NCI-H2171 (cell line): ENCODE measurements around the gene ARFRP1.
"Not testable (repeated sequence)": the region's sequence is repeated elsewhere in the genome, so short reads cannot be mapped to it uniquely, and the experiment has no call there.

Experiments used
- DNase-seq: peaks from one replicate; lab custom pipeline; 2025; lab: John Stamatoyannopoulos, UW

ARFRP1 gene

GRCh38 chr20:63732118-63733095 is 24.6 kb upstream of the ARFRP1 start:
- no peak for DNase-seq

GRCh38 chr20:63731410-63731809 is 23.6 kb upstream of the ARFRP1 start:
- no peak for DNase-seq

DNA sequence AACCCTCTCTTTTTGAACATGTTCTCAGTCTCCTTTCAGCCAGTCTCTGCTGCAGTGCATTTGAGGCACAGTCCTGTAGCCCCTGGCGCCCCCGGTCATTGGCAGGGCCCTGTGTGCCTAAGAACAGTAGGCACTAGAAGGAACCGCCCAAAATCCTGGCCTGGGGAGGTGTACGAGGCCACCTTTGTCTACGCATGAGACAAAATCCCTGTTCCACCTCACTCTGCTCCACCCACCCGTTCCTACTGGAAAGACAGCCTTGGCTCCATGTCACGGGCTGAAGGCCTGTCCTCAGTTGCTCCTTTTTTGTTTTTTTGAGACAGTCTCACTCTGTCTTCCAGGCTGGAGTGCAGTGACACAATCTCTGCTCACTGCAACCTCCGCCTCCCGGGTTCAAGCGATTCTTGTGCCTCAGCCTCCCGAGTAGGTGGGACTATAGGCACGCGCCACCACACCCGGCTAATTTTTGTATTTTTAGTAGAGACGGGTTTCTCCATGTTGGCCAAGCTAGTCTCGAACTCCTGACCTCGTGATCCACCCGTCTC is 22.5 kb upstream of the ARFRP1 start:
- not testable (repeated sequence) for DNase-seq

DNA sequence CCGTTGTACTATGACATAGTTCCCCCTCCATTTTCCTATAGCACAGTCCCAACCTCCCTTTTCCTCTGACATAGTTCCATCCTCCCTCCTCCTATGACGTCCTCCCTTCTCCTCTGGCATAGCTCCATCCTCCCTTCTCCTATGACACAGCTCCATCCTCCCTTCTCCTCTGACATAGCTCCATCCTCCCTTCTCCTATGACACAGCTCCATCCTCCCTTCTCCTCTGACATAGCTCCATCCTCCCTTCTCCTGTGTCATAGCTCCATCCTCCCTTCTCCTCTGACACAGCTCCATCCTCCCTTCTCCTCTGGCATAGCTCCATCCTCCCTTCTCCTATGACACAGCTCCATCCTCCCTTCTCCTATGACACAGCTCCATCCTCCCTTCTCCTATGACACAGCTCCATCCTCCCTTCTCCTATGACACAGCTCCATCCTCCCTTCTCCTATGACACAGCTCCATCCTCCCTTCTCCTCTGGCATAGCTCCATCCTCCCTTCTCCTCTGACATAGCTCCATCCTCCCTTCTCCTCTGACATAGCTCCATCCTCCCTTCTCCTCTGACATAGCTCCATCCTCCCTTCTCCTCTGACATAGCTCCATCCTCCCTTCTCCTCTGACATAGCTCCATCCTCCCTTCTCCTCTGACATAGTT is 15.3 kb upstream of the ARFRP1 start:
- not testable (repeated sequence) for DNase-seq

- DNase-seq, result no peak
Observed at GRCh38 chr20:63718996-63719395, 11.2 kb upstream of the ARFRP1 start.

DNA sequence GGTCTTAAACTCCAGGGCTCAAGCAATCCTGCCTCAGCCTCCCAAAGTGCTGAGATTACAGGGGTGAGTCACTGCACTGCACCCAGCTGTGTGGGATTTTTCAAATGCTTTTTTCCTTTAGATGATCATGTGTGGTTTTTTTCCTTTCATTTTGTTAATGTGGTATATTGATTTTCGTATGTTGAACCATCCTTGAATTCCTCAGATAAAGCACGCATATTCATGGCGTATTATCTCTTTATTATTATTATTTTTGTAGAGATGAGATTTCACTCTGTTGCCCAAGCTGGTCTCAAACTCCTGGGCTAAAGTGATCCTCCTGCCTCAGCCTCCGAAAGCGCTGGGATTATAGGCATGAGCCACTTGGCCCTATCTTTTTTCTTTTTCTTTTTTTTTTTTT is 7.1 kb upstream of the ARFRP1 start:
- no peak for DNase-seq

DNA sequence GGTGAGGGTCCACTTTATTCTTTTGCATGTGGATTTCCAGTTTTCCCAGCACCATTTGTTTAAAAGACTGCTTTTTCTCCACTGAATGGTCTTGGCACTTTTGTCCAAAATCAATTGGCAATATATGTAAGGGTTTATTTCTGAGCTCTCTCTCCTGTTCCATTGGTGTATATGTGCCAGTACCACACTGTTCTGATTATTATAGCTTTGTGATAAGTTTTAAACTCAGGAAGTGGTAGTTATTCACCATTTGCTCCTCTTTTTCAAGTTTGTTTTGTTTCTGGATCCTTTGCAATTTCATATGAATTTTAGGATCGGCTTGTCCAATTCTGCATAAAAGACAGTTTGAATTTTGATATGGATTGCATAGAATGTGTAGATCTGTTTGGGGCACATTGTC is 4.4 kb upstream of the ARFRP1 start:
- no peak for DNase-seq

DNA sequence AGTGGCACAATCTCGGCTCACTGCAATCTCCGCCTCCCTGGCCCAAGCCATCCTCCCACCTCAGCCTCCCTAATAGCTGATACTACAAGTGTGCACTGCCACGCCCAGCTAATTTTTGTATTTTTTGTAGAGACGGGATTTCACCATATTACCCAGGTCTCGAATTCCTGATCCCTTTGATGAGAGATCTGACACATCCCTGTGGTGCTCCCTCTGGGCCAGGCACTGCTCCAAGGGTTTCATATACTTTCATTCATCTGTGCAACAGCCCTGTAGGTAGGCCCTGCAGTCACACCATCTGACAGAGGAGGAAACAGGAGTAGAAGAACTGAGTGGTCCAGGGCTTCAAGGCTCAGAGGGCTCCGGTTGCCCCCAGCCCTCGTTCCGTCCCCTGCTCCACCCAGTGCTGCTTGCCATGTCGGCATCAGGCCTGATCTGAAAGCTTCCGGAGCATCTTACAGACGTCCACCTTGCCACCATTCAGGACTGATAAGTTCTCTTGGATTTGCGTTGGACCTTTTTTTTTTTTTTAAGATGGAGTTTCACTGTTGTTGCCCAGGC is 3.4 kb upstream of the ARFRP1 start:
- DNase-seq, result no peak

DNA sequence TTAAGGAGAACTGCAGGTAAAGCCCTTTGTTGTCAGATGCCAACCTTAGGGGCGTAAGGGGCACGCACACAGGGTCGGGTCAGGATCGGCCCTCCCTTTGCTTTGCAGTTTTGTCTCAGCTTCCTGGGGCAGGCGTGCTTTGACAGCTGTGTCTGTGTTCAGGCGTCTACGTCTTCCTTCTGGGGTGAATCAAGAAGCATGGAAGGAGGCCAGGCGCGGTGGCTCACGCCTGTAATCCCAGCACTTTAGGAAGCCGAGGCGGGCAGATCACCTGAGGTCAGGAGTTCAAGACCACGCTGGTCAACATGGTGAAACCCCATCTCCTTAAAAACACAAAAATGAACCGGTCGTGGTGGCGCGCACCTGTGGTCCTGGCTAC is 1.4 kb upstream of the ARFRP1 start:
- DNase-seq, result no peak

DNA sequence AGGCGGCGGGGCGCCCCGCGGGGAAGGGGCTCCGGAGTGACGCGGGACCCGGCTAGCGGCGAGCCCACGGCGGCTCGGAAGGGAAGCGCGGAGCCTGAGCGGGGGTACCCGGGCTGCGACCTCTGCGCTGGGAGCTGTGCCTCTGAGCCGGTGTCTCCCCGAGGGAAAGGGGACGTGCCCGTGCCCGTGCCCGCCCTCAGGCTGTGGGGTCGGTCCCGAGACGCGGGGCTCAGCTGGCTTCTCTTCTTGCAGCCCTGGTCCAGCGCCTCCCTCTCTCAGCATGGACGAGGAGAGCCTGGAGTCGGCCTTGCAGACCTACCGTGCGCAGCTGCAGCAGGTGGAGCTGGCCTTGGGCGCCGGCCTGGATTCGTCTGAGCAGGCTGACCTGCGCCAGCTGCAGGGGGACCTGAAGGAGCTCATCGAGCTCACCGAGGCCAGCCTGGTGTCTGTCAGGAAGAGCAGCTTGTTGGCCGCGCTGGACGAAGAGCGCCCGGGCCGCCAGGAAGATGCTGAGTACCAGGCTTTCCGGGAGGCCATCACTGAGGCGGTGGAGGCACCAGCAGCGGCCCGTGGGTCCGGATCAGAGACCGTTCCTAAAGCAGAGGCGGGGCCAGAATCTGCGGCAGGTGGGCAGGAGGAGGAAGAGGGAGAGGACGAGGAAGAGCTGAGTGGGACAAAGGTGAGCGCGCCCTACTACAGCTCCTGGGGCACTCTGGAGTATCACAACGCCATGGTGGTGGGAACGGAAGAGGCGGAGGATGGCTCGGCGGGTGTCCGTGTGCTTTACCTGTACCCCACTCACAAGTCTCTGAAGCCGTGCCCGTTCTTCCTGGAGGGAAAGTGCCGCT is 749 bp upstream of the ARFRP1 start:
- DNase-seq, result no peak

DNA sequence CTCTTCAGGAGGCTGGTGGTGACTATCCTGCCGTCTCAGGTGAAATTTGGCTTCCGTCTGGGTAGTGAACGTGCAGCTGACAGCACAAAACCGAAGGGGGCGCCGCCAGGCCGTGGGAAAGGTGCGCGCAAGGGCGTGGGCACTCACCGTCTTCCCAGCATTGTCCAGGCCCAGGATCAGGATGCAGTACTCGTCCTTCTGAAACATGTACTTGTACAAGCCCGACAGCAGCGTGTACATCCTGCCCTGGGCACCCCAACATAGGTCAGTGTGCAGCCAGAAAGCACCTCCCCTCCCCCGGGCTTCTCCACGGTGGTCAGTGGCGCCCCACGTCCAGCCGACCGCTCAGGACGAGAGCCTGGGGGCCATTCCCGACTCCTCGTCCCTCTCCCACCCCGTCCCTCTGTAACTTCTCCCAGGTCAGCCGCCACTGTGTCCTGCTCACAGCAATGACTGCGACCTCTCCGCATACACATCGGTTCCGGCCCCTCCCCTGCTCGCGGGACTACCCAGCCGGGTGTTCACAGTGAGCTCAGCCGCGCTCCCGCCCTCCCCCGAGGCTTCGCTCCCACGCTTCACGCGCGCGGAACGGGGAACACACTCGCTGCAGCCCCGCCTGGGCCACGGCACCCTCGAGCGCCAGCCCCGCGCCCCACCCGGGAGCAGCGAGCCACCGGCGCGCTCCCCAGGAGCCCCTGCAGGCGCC is 771 bp downstream of the ARFRP1 start:
- peak; percentile 39 for DNase-seq

- DNase-seq, result no peak
Observed at GRCh38 chr20:63706027-63706695, 1.6 kb downstream of the ARFRP1 start.

- DNase-seq, result no peak
Observed at GRCh38 chr20:63705232-63706026, 2.3 kb downstream of the ARFRP1 start.

GRCh38 chr20:63704749-63705117 is 3.0 kb downstream of the ARFRP1 start:
- DNase-seq, result no peak

DNA sequence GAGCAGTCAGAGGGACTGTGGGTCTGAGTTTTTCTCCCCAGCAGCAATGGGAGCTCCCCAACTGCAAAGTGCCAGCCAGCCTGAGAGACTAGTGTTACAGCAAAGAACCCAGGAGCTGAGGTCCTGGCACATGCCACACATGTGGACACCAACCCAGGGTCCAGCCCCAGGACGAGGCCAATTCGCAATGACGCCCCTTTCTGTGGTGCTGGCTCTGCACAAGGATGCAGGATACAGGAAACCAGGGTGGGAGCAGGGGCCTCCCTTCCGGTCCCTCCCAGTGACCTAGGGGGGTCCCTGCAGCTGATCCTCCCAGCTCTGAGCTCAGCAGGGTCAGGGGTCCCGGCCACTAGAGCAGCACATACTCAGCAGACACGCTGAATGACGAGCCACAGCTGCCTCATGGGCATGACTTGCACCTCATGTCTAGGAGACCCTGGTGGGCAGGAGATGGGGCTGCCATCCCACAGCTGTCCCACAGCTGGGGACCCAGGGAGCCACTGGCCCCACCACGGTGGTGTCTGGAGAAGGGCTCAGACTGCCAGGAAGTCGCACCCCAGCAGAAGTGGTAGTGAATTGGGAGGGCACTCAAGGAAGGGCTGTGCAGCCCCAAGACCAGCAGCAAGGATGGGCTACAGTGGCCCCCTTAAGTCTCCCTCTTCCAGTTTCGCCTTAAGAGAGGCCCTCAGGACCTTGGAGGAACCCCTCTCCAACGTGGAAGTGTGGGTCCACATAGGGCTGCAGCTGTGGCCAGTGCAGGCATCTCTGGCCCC is 3.6 kb downstream of the ARFRP1 start:
- DNase-seq, result no peak

- DNase-seq, result no peak
Observed at GRCh38 chr20:63703471-63703975, 4.3 kb downstream of the ARFRP1 start.

DNA sequence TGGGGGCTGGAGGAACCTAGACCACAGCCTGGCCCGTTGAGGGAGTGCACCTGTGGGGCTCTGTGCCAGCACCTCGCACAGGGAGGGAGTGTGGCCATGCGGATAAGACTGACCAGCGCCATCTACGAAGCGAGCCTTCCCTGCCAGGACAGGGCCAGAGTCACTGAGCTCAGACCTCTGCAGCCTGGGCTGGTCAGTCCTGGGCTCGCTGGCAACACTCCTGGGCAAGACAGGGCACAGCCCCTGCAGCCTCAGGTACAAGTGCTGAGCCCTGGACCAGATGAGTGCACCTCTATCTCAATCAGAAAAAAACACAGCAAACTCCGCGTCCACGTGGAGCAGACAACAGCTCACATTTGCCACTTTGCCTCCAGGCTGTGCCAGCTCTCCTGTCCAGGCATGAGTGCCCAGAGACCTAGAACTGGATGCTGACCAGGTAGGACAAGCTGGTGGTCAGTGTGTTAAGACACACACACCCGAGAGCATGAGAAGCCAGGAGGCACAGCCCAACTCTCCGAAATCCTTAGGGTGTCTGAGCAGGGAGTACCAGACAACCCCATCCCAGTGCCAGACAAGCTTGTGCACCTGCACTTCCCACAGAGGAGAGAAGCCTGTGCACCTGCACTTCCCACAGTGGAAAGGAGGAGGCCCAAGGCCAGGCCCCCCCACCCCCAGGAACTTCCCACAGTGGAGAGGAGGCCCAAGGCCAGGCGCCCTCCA is 4.9 kb downstream of the ARFRP1 start:
- no peak for DNase-seq

GRCh38 chr20:63702036-63702665 is 5.6 kb downstream of the ARFRP1 start:
- no peak for DNase-seq
